OCI-LY3 (cell line): ENCODE data around the gene ATP7B.

ENCODE experiments used
- CTCF ChIP-seq: fragments of 200-600, 300-600 bp; sonication (generic); IDR thresholded peaks from 2 replicates; pipeline ENCODE4 v1.5.1; 2014; ENCODE audit warnings: antibody characterized with exemption, low read length, low read depth
- EZH2phosphoT487 ChIP-seq: fragments of 200-600 bp; shearing (Covaris generic); IDR thresholded peaks from 2 replicates; pipeline ENCODE4 v1.6.1; 2018; ENCODE audit warnings: antibody characterized with exemption, mixed run types, low read depth

GRCh38 chr13:51916051-51916818 lies 95.0 kb downstream of the ATP7B start:
- TF ChIP-seq CTCF (no peak), EZH2phosphoT487 (no peak)
